T47D (cell line): ENCODE measurements around the gene ARHGAP31.
"Not testable (repeated sequence)": the region's sequence is repeated elsewhere in the genome, so short reads cannot be mapped to it uniquely, and the experiment has no call there.

Experiments used
- DNase-seq, 2 experiments: peaks; one replicate each; pipeline versions ENCODE4 v3.0.0 to v3.0.0-alpha.2; 2011 to 2012; ENCODE audit warnings: low read depth in 1 of 2, low spot score in 1 of 2
- JUND ChIP-seq: IDR thresholded peaks from 2 replicates; pipeline ENCODE4 v1.6.1; 2012; ENCODE audit warnings: low read depth
- in situ Hi-C: cut with HindIII; loops from 2 replicates; pipeline ENCODE4 v1.10.0; 2016; ENCODE audit warnings: low sequenced_read_pairs, low pct_unique_long_range_greater_than_20kb

The ARHGAP31 gene

DNA sequence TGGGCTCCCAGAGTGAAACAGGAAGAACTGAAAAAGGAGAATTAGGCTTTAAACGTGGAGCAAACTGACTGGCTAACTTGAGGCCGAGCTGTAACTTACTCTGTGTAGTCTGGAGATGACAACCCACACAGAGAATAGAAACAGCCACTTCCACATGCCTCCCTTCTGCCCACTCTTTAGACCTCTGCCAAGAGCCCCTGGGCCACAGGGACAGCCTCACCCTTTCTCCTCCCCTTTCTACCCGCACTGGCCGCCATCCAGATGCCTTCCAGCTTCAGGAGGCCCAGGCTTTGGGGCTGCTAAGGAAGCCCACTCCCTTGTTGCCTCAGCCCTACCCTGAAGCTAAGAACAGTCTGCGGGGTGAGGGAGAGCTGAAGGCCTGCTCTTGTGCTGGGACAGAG, 6.8 kb downstream of the ARHGAP31 start:
- DNase-seq, result no peak
- in situ Hi-C loops, result no loop called here
- TF ChIP-seq JUND, result no peak

DNA sequence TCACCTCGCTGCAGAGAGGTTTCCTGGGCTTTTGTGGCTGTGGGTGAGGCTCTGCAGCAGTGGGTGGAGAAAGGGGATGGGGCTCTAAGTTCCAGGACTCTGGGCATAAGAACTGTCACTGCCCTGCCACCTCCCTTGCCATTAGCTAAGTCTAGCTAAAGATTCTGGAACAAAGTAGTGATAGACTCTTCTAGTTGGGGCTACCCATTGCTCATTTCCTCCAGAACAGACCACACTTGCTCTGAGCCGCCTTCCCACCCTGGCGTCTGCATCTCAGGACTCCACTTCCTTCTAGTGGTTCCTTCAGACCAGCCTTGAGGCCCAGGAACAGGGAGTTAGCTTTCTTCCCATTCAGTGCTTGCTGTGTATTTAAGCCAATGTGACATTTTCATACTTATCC, 7.5 kb downstream of the ARHGAP31 start:
- TF ChIP-seq JUND, result no peak
- no peak for DNase-seq
- in situ Hi-C loops, result no loop called here

DNA sequence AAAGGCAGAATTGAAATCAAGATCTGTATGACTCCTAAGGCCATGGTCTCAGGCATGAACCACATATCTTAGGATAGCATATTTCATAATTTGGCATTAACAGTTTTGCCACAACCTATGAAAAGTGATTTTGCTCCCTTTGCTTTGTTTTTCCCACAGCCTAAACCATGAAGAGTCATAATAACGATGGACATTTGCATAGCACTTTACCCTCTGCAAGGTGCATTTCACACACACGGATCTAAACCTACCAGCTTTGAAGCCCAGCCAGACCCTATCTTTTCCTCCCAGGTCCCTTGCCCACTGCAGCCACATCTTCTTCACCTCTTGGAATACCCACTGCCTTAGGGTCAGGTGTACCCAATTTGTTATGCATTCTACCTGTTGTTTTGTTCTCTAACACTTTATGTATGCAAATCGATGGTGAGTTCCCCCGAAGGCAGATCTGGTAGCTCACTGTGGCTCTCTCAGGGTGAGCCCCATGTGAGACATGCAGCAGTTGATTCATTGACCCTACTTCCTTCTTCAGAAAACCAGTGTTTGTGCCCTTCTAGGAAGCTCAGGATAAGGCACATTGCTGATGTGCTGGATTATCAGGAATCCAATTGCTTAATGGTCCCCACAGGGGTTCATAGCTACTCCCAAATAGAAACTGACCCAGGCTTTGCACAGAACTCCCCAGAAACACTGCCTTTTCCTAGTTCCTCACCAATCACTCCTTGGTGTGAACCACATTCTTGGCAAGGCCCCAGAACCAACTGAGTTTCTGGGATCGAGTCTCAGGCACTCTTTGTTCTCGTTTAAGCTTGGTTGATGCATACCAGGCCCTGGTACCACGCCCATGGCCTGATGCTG, 8.7 kb downstream of the ARHGAP31 start:
- in situ Hi-C loops, result no loop called here
- DNase-seq, result no peak
- TF ChIP-seq JUND, result no peak

DNA sequence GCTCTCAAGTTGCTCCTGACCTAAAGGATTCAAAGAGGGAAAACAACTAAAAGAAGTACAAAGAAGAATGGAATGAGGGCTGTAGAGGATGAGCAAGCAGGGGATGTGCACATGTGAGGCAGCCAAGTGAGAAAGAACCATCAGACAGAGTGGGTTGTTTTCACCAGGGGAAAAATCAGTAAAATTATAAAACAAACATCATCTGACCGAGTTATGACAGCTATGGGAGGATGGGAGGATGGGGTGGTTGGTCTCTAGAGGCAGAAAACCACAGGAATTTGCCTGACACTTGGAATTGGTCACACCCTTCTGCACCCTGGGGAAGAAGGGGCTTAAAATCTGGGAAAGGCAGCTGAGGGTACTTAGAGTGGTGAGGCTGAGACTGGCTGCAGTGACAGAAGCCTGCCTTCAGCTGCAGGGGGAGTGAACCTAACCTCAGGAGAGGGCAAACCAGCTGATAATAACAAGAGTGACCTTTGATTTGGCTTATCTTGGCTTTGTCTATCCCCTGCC, 10.1 kb downstream of the ARHGAP31 start:
- DNase-seq, result no peak
- in situ Hi-C loops, result no loop called here
- no peak for TF ChIP-seq JUND

DNA sequence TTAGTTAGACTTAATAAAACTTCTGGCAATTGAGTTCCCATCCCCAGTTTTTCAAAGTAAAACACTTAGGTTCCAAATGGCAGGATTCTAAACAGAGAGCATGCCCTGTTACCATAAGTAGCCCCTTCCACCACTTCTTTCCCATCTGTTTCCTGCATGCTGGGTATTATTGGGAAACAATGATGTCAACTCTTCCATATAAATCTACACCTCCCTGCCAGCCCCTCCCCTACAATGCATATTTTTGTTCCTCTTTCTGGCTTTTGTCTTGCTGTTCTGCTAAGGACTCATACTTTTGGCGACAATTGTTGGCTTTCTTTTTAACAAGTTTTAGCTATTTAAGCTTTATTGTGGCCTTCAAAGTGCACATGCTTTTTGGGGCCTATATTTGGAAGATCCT, 11.1 kb downstream of the ARHGAP31 start:
- in situ Hi-C loops, result no loop called here
- no peak for DNase-seq
- TF ChIP-seq JUND, result no peak

DNA sequence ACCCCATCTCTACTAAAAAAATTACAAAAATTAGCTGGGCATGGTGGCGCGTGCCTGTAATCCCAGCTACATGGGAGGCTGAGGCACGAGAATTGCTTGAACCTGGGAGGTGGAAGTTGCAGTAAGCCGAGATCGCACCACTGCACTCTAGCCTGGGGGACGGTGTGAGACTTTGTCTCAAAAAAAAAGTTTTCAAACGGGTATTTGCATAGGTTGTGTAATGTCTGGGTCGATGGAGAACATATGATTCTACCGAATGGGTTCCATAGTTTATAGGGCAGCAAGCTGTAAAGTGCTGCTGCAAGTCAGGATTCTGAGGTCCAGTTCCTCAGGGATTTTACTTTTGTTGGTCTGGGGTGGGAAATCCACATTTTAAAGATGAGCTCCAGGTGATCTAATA, 12.2 kb downstream of the ARHGAP31 start:
- DNase-seq, in situ Hi-C loops: not testable (repeated sequence)

DNA sequence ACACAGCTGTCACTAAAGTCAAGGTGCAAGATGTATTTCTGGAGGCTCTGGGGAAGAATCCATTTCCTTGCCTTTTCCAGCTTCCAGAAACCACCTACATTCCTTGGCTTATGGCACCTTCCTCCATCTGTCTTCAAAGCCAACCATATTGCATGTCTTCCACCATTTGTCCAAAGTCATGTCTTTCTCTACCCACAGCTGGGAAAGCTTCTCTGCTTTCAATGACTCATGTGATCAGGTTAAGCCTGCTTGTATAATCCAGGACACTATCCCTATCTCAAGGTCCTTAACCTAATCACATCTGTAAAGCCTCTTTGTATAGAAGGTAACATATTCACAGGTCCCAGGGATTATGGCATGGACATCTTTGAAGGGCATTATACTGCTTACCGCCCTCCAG, 14.2 kb downstream of the ARHGAP31 start:
- no peak for DNase-seq
- in situ Hi-C loops, result no loop called here
- TF ChIP-seq JUND, result no peak

DNA sequence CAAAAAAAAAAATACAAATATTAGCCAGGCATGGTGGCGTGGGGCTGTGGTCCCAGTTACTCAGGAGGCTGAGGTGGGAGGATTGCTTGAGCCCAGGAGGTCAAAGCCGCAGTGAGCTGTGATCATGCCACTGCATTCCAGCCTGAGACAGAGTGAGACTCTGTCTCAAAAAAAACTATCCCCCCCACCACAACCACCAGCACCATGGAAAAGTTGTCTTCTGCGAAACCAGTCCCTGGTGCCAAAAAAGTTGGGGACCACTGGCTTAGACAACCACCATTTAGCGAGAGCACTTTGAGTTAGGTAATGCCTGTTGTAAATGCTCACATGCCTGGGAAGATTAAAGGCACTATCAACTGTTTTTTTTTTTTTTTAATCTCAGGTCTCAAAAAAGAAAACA, 15.4 kb downstream of the ARHGAP31 start:
- TF ChIP-seq JUND, result no peak
- no peak for DNase-seq
- in situ Hi-C loops, result no loop called here

DNA sequence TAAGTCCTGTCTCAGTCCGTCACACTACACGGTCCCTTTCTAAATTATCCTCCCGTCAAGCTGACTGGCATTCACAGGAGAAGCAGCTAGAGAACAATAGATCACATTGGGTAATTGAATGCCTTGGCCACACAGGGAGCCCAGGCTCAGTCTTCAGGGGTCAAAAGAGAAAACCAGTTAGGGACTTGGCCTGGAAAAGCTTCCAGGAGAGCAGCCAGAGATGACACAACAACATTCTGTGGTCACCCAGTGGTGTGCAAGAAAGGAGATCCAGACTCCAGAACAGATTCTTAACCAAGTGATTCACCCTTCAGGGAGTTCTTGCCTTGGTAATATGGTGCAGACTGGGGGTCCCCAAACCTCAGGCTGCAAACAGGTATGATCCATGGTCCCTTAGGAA, 15.9 kb downstream of the ARHGAP31 start:
- TF ChIP-seq JUND, result no peak
- no peak for DNase-seq
- in situ Hi-C loops, result no loop called here

DNA sequence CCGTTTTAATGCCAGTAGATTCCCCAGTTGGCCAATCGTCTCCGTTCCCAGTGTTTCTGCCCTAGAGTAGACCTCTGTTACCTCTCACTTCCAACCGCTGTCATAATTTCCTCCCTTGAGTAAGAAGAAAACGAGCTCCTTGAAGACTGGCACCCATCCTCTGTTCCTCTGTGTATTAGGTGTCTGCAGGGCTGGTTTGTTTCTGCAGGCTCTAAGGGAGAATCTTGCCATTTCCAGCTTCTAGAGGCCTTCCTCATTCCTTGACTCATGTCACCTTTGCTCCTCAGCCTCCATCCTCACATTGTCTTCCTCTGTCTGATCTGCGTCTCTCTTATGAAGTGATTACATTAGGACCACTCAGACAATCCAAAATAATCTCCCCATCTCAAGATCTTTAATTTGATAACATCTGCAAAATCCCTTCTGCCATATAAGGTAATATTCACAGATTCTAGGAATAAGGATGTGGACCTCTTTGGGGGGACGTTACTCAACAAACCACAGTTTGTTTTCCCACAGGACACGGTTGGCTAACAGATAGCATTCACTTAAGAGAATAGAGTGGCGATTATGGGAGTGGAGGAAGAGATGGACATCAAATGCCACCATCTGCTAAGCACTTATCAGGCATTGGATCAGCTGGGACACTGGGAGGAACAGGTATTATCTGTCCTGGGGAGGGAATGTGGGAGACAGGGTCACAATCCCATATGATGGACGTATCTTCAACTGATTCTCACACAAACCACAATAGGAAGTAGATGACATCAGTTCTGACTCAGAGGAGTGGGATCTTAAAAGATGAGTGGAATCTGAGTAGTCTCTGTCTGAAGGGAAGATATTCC, 17.1 kb downstream of the ARHGAP31 start:
- TF ChIP-seq JUND, result no peak
- in situ Hi-C loops, result no loop called here
- DNase-seq, result no peak

DNA sequence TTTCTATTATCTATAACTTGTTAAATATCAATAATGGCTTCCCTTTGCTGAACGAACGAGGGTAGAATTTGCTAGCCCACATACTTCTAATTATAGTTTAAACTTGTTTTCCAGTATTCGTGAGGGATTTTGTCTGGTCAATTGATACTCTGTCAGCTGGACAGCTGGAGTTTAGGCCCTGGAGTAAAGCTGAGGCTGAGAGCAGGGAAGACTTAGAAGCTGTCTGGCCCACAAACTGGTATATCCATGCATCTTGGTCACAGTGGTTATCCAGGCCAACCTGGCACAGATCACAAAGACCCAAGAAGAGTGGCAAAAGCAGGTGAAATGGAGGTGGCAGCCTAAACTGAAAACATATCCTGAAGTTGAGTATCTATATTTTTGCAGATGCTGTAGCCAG, 19.3 kb downstream of the ARHGAP31 start:
- DNase-seq, result no peak
- TF ChIP-seq JUND, result no peak
- in situ Hi-C loops, result no loop called here

DNA sequence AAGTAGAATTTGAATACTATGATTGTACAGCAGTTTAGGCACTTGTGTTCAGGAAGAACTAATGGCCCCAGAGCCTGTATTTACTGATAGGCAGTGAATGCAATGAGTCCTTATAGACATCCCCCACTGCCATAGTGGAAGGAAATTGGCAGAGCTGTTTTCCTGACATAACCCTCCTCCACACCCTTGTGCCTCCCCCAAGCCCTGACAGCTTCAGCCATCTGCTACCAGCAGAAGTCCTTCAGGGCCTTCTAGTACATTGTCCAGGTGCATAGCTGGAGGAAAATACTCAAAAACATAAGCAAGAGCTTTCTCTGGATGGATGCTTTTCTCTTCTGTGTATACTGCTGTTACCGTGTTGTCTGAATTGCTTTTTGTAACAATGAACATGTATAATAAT, 20.6 kb downstream of the ARHGAP31 start:
- in situ Hi-C loops, result no loop called here

DNA sequence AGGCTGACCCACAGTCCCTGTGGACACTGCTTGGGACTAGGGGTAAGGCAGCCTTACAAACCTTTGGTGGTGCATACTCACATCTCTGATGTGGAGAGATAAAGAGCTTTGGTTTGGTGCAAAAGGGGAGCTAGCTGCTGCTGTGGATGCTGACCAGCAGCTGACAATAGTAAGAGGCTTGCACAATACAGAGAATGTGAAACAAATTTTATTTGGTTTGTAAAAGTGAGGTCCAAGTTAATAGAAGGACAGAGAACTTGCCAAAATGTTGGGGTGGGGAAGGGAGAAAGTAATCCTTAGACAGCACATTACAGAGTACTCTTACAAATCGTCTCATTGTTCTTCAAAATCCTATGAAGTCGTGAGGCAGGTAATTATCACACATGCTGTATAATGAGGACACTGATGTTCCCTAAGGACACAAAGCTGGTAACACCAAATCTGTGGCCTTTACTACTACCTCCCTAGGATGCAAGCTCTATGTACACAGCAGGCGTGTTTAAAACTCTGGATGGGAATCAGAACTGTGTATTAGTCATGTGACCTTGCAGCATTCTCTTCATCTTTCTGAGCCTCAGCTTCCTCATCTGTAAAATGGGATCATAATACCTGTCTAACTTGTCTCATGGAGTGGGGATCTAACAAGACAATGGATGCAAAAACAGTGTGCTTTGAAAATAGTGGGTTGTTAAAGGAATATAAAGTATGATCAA, 21.6 kb downstream of the ARHGAP31 start:
- TF ChIP-seq JUND, result no peak
- in situ Hi-C loops, result no loop called here
- no peak for DNase-seq

More for the DNA sequence above, 20.6 kb downstream of the ARHGAP31 start:
- no peak for DNase-seq
- no peak for TF ChIP-seq JUND
